OCI-LY7 (cell line): ENCODE measurements around the gene ACSL4. TPM values are rescaled to one million over a fixed set of nuclear protein-coding genes. Genes with fewer than 3 reads are reported as not detected.

ENCODE experiments used
- BruUV-seq: library from RNA; stranded (reverse); fragments of 400-500 nt; replicated peaks from 2 replicates; lab custom pipeline; 2021; lab: Mats Ljungman, UMichigan
- CTCF ChIA-PET: fragments of 300-600 bp; sonication (Branson Sonifier 250); formaldehyde crosslinking; loops from one replicate; lab custom pipeline; 2022; ENCODE audit warnings: antibody characterized with exemption; ENCODE audit not compliant: unreplicated experiment; lab: Charles Lee
- POLR2A ChIA-PET: fragments of 300-600 bp; sonication (Branson Sonifier 250); formaldehyde crosslinking; loops from one replicate; lab custom pipeline; 2022; ENCODE audit warnings: antibody characterized with exemption; lab: Charles Lee
- DNase-seq: peaks from one replicate; pipeline ENCODE4 v3.0.0-alpha.2; 2015; ENCODE audit warnings: low spot score
- H2AFZ ChIP-seq: fragments of 200-600 bp; sonication (generic), shearing (Covaris generic); 2 replicates; pipeline ENCODE4 v1.6.1; 2014; ENCODE audit warnings: mild to moderate bottlenecking, antibody characterized with exemption, low read length, moderate library complexity
- H3K27ac ChIP-seq: fragments of 200-600 bp; sonication (generic); 2 replicates; pipeline ENCODE4 v1.5.1; 2014; ENCODE audit warnings: mixed run types, low read depth, mild to moderate bottlenecking, moderate library complexity, low read length, inconsistent platforms; ENCODE audit not compliant: poor library complexity, severe bottlenecking
- H3K36me3 ChIP-seq: fragments of 200-600 bp; sonication (generic); 2 replicates; pipeline ENCODE4 v1.6.1; 2014; ENCODE audit warnings: mild to moderate bottlenecking, antibody characterized with exemption, low read length, moderate library complexity, mixed read lengths; ENCODE audit not compliant: insufficient read depth
- H3K4me1 ChIP-seq: fragments of 200-600 bp; sonication (generic); 2 replicates; pipeline ENCODE4 v1.5.1; 2014; ENCODE audit warnings: mild to moderate bottlenecking, low read length; ENCODE audit not compliant: insufficient read depth, poor library complexity, severe bottlenecking
- H3K4me2 ChIP-seq: fragments of 200-600 bp; sonication (generic); 2 replicates; pipeline ENCODE4 v1.6.1; 2014; ENCODE audit warnings: mild to moderate bottlenecking, low read length
- H3K4me3 ChIP-seq: fragments of 200-600 bp; sonication (generic); 2 replicates; pipeline ENCODE4 v1.5.1; 2014; ENCODE audit warnings: mild to moderate bottlenecking, low read depth, low read length; ENCODE audit not compliant: poor library complexity, severe bottlenecking
- H3K79me2 ChIP-seq: fragments of 200-600 bp; sonication (generic); 2 replicates; pipeline ENCODE4 v1.6.1; 2016; ENCODE audit warnings: low read depth, mild to moderate bottlenecking, low read length, moderate library complexity, mixed read lengths; ENCODE audit not compliant: insufficient read depth
- H3K9me2 ChIP-seq: fragments of 200-600 bp; sonication (generic); 2 replicates; pipeline ENCODE4 v1.6.1; 2016; ENCODE audit warnings: mild to moderate bottlenecking, low read length, mixed read lengths; ENCODE audit not compliant: insufficient read depth
- H3K9me3 ChIP-seq: fragments of 200-600 bp; sonication (generic); 2 replicates; pipeline ENCODE4 v1.6.1; 2014; ENCODE audit warnings: mild to moderate bottlenecking, mixed run types, low read length, mixed read lengths
- H4K20me1 ChIP-seq: fragments of 200-600 bp; sonication (generic); 2 replicates; pipeline ENCODE4 v1.6.1; 2014; ENCODE audit warnings: mild to moderate bottlenecking, antibody characterized with exemption, low read length, moderate library complexity, mixed read lengths; ENCODE audit not compliant: insufficient read depth
- CTCF ChIP-seq: fragments of 200-600 bp; sonication (generic); conservative IDR thresholded peaks from 2 replicates; pipeline ENCODE4 v1.5.1; 2014; ENCODE audit warnings: mild to moderate bottlenecking, antibody characterized with exemption, low read length, moderate library complexity, mixed read lengths
- EZH2phosphoT487 ChIP-seq: fragments of 200-600 bp; sonication (generic); IDR thresholded peaks from 2 replicates; pipeline ENCODE4 v1.6.1; 2018; ENCODE audit warnings: low read depth, borderline replicate concordance, mild to moderate bottlenecking, mixed run types, antibody characterized with exemption, low read length, moderate library complexity, mixed read lengths
- intact Hi-C: fragments of 100-400 bp; cut with micrococcal nuclease; formaldehyde crosslinking; loops from one replicate; pipeline ENCODE4 v1.10.0; 2022; ENCODE audit not compliant: unreplicated experiment
- small RNA-seq: library from RNA; depleted of rRNA; stranded (forward); fragments of <200 nt; gene quantifications from one replicate; pipeline ENCODE3, GENCODE V24; 2014
- total RNA-seq, 2 experiments: library from RNA; depleted of rRNA in 1 of 2; stranded (reverse); fragments of >200 nt in 1 of 2; shearing (Covaris generic) in 1 of 2; gene quantifications; 2 replicates each; pipeline ENCODE4 v1.2.3, GENCODE V29; 2014 to 2022

Gene ACSL4
- total RNA-seq, 2 experiments from 2014 or later: 18.4 to 35.4 TPM

GRCh38 chrX:109600237-109600651, 132.8 kb downstream of the ACSL4 start:
- BruUV-seq: no TSS peak
- Histone ChIP-seq H3K36me3 (no peaks in the 10 kb centered on the region), H3K79me2 (no peaks in the 10 kb centered on the region), H4K20me1 (no peaks in the 10 kb centered on the region), H3K27ac (no peak overlapping the region), H3K9me3 (no peaks in the 10 kb centered on the region), H3K9me2 (no peaks in the 10 kb centered on the region), H3K4me2 (no peak overlapping the region), H3K4me3 (no peak overlapping the region), H2AFZ (no peak overlapping the region), H3K4me1 (no peaks in the 10 kb centered on the region)
- DNase-seq: no peak
- TF ChIP-seq CTCF: no peak
- no peak for TF ChIP-seq EZH2phosphoT487
- intact Hi-C loops: no loop called here
- ChIA-PET POLR2A (no interaction called here), CTCF (no interaction called here)

DNA sequence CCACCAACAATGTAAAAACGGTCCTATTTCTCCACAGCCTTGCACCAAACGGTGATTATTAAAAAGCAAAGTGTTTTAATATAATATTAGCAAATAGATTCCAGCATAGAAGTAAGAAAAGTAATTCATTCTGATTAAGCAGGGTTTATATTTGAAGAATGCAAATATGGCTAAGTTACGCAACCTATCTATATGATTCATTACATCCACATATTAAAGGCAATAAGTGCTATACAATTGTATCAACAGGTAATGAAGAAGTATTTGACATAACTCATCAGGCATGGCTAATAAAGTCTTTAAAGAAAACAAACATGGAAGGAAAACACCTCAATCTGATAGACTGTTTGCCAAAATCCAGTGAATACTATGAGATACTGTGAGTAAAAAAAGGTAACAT, 137.0 kb downstream of the ACSL4 start:
- TF ChIP-seq CTCF (no peak), EZH2phosphoT487 (no peak)
- Histone ChIP-seq H3K9me2 (no peaks in the 10 kb centered on the region), H4K20me1 (no peaks in the 10 kb centered on the region), H3K4me1 (no peaks in the 10 kb centered on the region), H2AFZ (no peak overlapping the region), H3K4me2 (no peak overlapping the region), H3K4me3 (no peak overlapping the region), H3K36me3 (no peaks in the 10 kb centered on the region), H3K27ac (no peak overlapping the region), H3K9me3 (no peaks in the 10 kb centered on the region), H3K79me2 (no peaks in the 10 kb centered on the region)
- POLR2A ChIA-PET: interaction anchor here (0.7 kb wide), 1 partner anchor 80 kb away, joined by 3 read pairs; no protein-coding TSS in a partner anchor
- intact Hi-C loops: no loop called here
- CTCF ChIA-PET: no interaction called here
- DNase-seq: no peak
- BruUV-seq: no TSS peak

Small RNA genes within 50 kb of the gene (small RNA-seq; reads per million reads assigned to genes)
- gene AL118496.2 (not detected), gene RF00019 (not detected)

Other genes starting within 250 kb of the ACSL4 start
- gene NXT2, start 196.4 kb downstream of the ACSL4 start, total RNA-seq (2014; rRNA removed; shearing (Covaris generic)): 12.3 and 24.8 TPM in 2 replicates
- gene NXT2, start 196.4 kb downstream of the ACSL4 start, total RNA-seq (2022): 19.0 and 22.3 TPM in 2 replicates
- 0.59 TPM in 1 of 2 replicates, not detected in the other for gene KCNE5, start 108.1 kb downstream of the ACSL4 start, total RNA-seq (2014; rRNA removed; shearing (Covaris generic))
- not detected in 2 replicates for gene KCNE5, start 108.1 kb downstream of the ACSL4 start, total RNA-seq (2022)